Body of pancreas (tissue), 4 donors: ENCODE results near the gene CELA2A. TPM values are rescaled to one million over a fixed set of nuclear protein-coding genes. Genes with fewer than 3 reads are reported as not detected.

Experiments
- ATAC-seq: fragments of 150-250 bp; one replicate; pipeline ENCODE4 v1.9.1; 2016
- DNase-seq, 4 donors: peaks; one replicate each; pipeline ENCODE4 v3.0.0-alpha.2; 2019
- H3K27ac ChIP-seq, 4 donors: fragments of 200-600 bp; sonication (generic); 1 replicate in 3 of 4; 2 replicates in 1 of 4; pipeline versions ENCODE4 v1.5.1 to v1.6.1; 2016 to 2019; ENCODE audit warnings: mild to moderate bottlenecking in 1 of 4, mixed read lengths in 1 of 4, moderate library complexity in 1 of 4
- H3K27me3 ChIP-seq, 2 donors: fragments of 200-600 bp; sonication (generic); one replicate each; pipeline ENCODE4 v1.6.0; 2016; ENCODE audit warnings: mild to moderate bottlenecking in 1 of 2
- H3K36me3 ChIP-seq, 2 donors: fragments of 200-600 bp; sonication (generic); replicated peaks in 1 of 2; 2 replicates each; pipeline ENCODE4 v1.5.1; 2016; ENCODE audit warnings: low read depth in 2 of 2; ENCODE audit not compliant: insufficient read depth in 1 of 2
- H3K4me1 ChIP-seq: fragments of 200-600 bp; sonication (generic); one replicate; pipeline ENCODE4 v1.6.0; 2016
- H3K4me3 ChIP-seq, 2 donors: fragments of 200-600 bp; sonication (generic); 1 replicate in 1 of 2; 2 replicates in 1 of 2; pipeline ENCODE4 v1.5.1; 2016 to 2019
- H3K9me3 ChIP-seq, 3 donors: fragments of 200-600 bp; sonication (generic); 1 replicate in 2 of 3; 2 replicates in 1 of 3; pipeline ENCODE4 v1.5.1; 2016
- POLR2A ChIP-seq, 3 donors: fragments of 450-650 bp; IDR thresholded peaks; one replicate each; pipeline ENCODE4 v1.6.1; 2016; ENCODE audit warnings: antibody characterized with exemption in 3 of 3, mild to moderate bottlenecking in 2 of 3
- WGBS, 2 donors: methylation state at CpG; one replicate each; pipeline ENCODE4 v1.1.5; 2017; 5-methylcytosine and 5-hydroxymethylcytosine counted together
- intact Hi-C: fragments of 100-400 bp; cut with DNase I; formaldehyde crosslinking; loops from one replicate; pipeline ENCODE4 v1.15.1; 2023
- total RNA-seq, 2 donors: library from RNA; depleted of rRNA; stranded (reverse); fragments of >200 nt; gene quantifications; one replicate each; pipeline ENCODE4 v1.1.0, GENCODE V29; 2016
- TF ChIP-seq, protein P1 (sequence below), 7 experiments: fragments of 450-650 bp in 4 of 7; fragments of 200-600 bp in 3 of 7; sonication (generic) in 3 of 7; IDR thresholded peaks; one replicate each; pipeline ENCODE4 v1.5.1; 2016 to 2019; ENCODE audit warnings: antibody characterized with exemption in 7 of 7

The CELA2A gene
- total RNA-seq, 2 donors from 2014 or later: 4,384 to 21,046 TPM

DNA sequence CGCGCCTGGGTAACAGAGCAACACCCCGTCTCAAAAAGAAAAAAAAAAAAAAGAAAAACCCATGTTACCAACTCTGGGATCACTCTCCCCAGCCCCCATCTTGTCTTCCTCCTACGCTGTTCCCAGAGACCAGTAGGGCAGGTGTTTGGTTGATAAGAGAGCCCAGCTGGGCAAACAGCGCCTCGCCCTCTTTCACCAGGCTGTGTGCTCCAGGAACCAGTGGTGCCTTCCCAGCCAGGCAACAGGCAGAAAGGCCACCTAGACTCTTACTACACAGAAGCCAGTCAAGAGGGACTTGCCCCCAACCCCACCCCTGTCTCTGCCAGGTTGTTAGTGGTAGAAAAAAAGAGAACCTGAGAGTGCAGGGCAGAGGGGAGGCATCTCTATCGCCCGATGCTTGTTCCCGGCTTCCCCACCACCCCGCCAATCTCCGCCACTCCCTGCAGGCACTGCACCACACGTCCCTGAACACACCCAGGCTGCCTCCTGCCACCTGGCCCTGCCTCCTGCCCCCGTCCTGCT is 32.3 kb upstream of the CELA2A start:
- no peak overlapping the region for H3K4me3 ChIP-seq
- no peaks in the 10 kb centered on the region for H3K36me3 ChIP-seq
- peak overlapping the region; percentile 90 to 93 (median 92) for H3K27ac ChIP-seq
- DNase-seq (peak; percentile 89 to 96 (median 95)), ATAC-seq (peak; percentile 91)
- peak in 2 of 3 donors; percentile 71 for TF ChIP-seq POLR2A (IDR thresholded peaks at IDR 0.05)
- TF ChIP-seq, protein P1, sequence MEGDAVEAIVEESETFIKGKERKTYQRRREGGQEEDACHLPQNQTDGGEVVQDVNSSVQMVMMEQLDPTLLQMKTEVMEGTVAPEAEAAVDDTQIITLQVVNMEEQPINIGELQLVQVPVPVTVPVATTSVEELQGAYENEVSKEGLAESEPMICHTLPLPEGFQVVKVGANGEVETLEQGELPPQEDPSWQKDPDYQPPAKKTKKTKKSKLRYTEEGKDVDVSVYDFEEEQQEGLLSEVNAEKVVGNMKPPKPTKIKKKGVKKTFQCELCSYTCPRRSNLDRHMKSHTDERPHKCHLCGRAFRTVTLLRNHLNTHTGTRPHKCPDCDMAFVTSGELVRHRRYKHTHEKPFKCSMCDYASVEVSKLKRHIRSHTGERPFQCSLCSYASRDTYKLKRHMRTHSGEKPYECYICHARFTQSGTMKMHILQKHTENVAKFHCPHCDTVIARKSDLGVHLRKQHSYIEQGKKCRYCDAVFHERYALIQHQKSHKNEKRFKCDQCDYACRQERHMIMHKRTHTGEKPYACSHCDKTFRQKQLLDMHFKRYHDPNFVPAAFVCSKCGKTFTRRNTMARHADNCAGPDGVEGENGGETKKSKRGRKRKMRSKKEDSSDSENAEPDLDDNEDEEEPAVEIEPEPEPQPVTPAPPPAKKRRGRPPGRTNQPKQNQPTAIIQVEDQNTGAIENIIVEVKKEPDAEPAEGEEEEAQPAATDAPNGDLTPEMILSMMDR (IDR thresholded peaks at IDR 0.05): peak in 2 of 7 experiments; percentile 18 to 19
- no peaks in the 10 kb centered on the region for H3K27me3 ChIP-seq
- H3K9me3 ChIP-seq: no peaks in the 10 kb centered on the region
- WGBS, 2 donors: 29% methylated on average over 13 of the region's 13 CpGs
- peaks cover 73% of the 10 kb centered on the region for H3K4me1 ChIP-seq
- intact Hi-C loops: no loop called here

DNA sequence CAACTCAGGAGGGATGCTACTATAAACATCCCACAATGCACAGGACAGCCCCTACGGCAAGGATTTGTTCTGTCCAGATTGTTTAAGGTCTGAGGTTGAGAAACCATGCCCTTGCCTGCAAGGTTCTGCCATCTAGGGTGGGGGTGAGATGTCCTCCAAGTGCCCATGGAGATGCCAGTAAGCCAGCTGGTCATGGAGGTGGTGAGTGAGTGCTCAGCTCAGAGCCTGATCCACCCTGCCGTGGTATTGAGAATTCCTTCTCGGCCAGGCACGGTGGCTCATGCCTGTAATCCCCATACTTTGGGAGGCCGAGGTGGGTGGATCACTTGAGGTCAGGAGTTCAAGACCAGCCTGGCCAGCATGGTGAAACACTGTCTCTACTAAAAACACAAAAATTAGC is 31.6 kb upstream of the CELA2A start:
- no peaks in the 10 kb centered on the region for H3K9me3 ChIP-seq
- no peak for TF ChIP-seq POLR2A (IDR thresholded peaks at IDR 0.05)
- WGBS, 2 donors: 30 to 33% methylated on average over 3 to 5 of the region's 5 CpGs
- H3K36me3 ChIP-seq: no peaks in the 10 kb centered on the region
- H3K4me1 ChIP-seq: peaks cover 71% of the 10 kb centered on the region
- H3K27me3 ChIP-seq: no peaks in the 10 kb centered on the region
- DNase-seq (peak in 2 of 4 donors; percentile 27 to 47), ATAC-seq (no peak)
- intact Hi-C loops: loop anchor here (5.0 kb wide), 1 partner anchor 103 kb away; no protein-coding TSS in a partner anchor
- no peak overlapping the region for H3K4me3 ChIP-seq
- H3K27ac ChIP-seq: peak overlapping the region; percentile 90 to 93 (median 92)

DNA sequence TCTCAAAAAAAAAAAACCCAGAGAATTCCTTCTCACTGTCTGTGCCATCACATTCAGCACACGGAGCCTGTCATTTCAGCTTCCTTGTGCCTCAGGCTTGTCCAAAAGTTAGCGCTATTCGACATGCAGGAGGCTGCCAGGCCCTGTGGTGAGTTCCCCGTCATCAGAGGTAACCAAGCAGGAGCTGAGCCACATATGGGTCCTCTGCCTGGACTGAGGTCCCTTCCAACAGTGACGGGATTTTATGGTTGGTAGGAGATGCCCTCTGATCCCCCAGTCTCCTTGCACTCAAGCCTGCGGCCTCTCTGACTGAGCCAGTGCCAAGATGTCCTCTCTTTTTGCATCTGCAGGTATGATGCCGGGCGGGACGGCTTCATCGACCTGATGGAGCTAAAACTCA is 31.0 kb upstream of the CELA2A start:
- Histone ChIP-seq H3K4me1 (peaks cover 77% of the 10 kb centered on the region), H3K9me3 (no peaks in the 10 kb centered on the region), H3K27me3 (no peaks in the 10 kb centered on the region), H3K36me3 (no peaks in the 10 kb centered on the region), H3K27ac (peak overlapping the region; percentile 90 to 93 (median 92)), H3K4me3 (no peak overlapping the region)
- DNase-seq (no peak), ATAC-seq (no peak)
- intact Hi-C loops: loop anchor here (5.0 kb wide), 1 partner anchor 103 kb away; no protein-coding TSS in a partner anchor
- TF ChIP-seq POLR2A (IDR thresholded peaks at IDR 0.05): no peak
- TF ChIP-seq, protein P1 (IDR thresholded peaks at IDR 0.05): no peak
- 80 to 87% methylated on average over 9 to 10 of the region's 10 CpGs for WGBS, 2 donors

DNA sequence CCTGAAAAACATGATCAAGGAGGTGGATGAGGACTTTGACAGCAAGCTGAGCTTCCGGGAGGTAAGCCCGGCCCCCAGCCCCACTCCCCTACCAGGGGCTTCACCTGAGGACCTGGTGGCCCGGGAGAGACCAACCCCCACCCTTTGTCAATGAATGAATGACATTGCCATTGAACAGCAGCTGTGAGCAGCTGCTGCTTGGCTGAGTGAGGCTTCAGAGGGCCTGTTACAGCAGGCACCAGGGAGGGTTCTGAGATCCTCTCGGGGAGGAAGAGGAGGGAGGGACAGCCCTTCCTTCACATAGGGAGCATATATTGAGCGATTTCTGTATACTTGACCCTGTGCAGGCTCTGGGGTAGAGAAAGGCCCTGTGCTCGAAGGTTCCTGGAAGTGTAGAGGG is 30.6 kb upstream of the CELA2A start:
- no peaks in the 10 kb centered on the region for H3K27me3 ChIP-seq
- no peak overlapping the region for H3K4me3 ChIP-seq
- H3K9me3 ChIP-seq: no peaks in the 10 kb centered on the region
- H3K27ac ChIP-seq: peak overlapping the region; percentile 90 to 93 (median 92)
- no peaks in the 10 kb centered on the region for H3K36me3 ChIP-seq
- no peak for ATAC-seq
- WGBS, 2 donors: 57 to 64% methylated on average over 5 to 6 of the region's 6 CpGs
- H3K4me1 ChIP-seq: peaks cover 77% of the 10 kb centered on the region
- intact Hi-C loops: loop anchor here (5.0 kb wide), 1 partner anchor 104 kb away; no protein-coding TSS in a partner anchor
- peak in 1 of 4 donors; percentile 7 for DNase-seq
- TF ChIP-seq POLR2A (IDR thresholded peaks at IDR 0.05): no peak
- TF ChIP-seq, protein P1 (IDR thresholded peaks at IDR 0.05): no peak

DNA sequence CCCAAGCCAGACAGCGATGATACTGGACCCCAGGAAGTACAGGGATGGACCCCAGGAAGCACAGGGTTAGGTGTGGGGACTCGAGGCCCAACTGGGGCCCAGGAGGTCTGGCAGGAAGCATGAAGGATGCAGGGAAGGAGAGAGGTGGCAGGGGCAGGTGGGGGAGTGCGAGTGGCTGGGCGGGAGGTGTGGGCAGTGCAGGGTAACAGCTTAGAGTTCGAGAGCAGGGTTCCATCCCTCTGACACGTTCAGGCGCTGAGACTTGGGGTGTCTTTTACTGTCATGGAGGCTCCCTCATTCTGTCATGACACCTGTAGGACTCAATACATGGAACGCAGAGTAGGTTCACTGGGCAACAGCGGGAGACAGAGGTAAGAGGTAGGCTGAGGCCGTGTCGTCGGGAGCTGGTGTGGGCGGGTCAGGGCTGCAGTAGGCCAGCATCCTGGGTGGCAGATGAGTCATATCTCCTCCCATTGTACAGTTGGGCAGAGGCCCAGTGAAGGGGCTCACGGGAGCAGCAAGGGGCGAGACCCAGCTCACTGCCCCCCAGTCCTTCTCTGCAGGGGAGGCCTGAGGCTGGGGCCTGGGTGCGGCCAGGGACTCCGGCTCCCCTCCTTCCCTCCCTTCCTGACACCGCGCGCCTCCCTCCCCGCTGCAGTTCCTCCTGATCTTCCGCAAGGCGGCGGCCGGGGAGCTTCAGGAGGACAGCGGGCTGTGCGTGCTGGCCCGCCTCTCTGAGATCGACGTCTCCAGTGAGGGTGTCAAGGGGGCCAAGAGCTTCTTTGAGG is 29.8 kb upstream of the CELA2A start:
- DNase-seq: peak; percentile 14 to 60 (median 22)
- Histone ChIP-seq H3K36me3 (no peaks in the 10 kb centered on the region), H3K27me3 (no peaks in the 10 kb centered on the region), H3K9me3 (no peaks in the 10 kb centered on the region), H3K4me1 (peaks cover 77% of the 10 kb centered on the region), H3K4me3 (no peak overlapping the region), H3K27ac (peak overlapping the region; percentile 90 to 93 (median 92))
- WGBS, 2 donors: 68 to 89% methylated on average over 21 to 30 of the region's 30 CpGs
- ATAC-seq: no peak
- TF ChIP-seq, protein P1 (IDR thresholded peaks at IDR 0.05): no peak
- TF ChIP-seq POLR2A (IDR thresholded peaks at IDR 0.05): no peak
- intact Hi-C loops: loop anchor here (5.0 kb wide), 1 partner anchor 104 kb away; no protein-coding TSS in a partner anchor
